GM18951 (cell line): Measurements from ENCODE around the gene IDH3B.
"Not testable (repeated sequence)": the region's sequence is repeated elsewhere in the genome, so short reads cannot be mapped to it uniquely, and the experiment has no call there.

Experiments
- POLR2A ChIP-seq: IDR thresholded peaks from 4 replicates; pipeline ENCODE4 v1.6.1; 2011; ENCODE audit warnings: mild to moderate bottlenecking; ENCODE audit not compliant: insufficient read length, insufficient read depth; ENCODE audit errors: extremely low read depth
- in situ Hi-C: fragments of 300-500 bp; cut with MboI; formaldehyde crosslinking; loops from one replicate; pipeline ENCODE4 v1.12.0; 2022; ENCODE audit warnings: low sequenced_read_pairs, mixed read lengths, inconsistent platforms; ENCODE audit not compliant: unreplicated experiment

IDH3B gene

DNA sequence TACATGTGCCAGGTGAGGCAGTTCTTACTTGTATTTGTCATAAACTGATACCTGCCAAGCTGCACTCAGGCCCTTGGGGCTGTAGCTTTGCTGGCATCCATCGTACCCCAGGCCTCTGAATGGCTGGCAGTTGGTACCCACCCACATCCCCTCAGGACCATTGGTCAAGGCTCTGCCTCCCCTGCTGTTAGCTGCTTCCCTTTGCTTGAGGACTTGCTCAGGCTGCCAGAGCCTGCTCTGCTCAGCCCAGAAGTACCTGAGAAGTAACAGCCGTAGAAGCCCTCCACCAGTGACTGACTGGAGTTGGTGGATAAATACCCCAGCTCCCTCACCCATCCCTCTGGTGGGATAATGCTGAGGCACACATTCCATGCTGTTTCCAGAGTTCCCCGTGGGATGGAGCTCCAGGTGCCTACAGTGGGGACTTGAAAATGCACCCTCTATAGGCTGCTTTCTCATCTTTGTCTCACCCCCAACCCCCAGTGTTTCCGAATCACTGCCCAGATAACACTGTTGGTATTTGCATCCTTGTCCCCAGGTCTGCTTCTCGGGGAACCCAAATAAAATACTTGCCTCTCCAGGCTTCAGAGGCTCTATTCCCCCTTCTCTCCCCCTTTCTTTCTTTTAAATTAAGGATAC is 35.9 kb upstream of the IDH3B start:
- in situ Hi-C loops: no loop called here

DNA sequence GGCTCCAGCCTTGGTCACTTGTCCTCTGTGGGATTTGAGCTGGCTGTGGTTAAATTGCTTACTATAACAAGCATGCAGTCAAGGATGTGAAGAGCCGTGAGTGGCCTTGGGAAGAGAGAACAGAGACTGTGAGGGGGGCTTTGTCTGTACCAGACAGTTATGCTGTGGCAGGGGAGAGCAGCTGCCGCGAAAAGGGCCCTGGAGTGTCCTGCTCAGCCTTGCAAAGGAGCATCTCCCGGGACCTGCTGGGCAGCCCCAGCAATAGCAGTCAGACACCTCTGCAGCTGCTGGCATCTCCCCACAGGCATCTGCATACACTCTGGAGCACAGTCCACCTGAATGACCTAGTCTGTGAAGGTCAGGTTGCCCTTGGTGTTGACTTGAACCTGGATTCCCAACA is 34.9 kb upstream of the IDH3B start:
- TF ChIP-seq POLR2A: no peak
- in situ Hi-C loops: no loop called here

More for the DNA sequence above, 35.9 kb upstream of the IDH3B start:
- no peak for TF ChIP-seq POLR2A

DNA sequence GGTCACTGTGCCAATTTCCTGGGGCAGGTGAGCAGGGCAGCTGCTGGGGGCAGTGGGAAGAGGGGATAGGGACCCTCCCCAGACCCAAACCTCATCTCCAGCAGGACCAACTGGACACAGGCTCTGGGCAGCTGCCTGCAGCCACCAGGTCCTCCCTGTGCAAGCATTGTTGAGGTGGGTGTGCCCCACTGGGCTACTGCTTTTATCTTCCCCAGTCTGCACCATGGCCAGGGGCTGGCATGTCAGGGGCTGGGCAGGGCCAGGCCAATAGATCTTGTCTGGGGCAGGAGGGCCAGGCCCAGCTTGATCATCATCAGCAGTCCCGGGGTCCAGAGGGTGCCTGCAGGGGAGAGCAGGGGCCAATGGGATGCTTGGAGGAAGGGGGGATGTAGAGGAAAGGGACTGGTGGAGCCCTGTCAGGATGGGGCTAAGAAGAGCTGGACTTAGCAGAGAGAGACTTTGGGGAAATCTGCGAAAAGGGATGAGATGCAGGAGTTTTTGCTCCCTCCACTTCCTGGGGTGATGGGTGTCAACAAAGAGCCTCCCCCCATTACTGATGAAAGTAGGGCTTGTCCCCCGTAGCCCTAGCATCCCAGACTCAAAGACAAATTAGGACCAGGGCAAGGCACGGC is 34.3 kb upstream of the IDH3B start:
- in situ Hi-C loops: no loop called here
- TF ChIP-seq POLR2A: no peak

DNA sequence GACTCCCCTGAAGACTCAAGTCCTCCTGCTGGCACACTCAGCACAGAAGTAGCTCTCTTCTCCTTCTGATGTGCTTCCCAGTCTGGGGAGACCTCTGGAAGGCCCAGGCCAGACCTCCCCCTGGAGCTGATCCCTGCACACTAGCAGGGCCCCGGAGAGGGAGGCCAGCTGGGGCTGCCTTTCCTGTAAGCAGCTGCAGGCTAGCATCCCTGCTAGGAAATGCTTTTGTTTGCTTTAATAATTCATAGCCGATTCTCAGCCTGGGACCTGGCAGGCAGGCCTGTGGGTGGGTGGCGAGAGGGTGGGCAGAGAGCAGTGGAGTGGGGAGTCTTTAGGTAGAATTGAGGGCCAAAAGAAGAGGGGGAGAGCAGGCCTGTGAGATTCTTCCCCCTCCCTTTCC is 33.8 kb upstream of the IDH3B start:
- in situ Hi-C loops: no loop called here
- no peak for TF ChIP-seq POLR2A

DNA sequence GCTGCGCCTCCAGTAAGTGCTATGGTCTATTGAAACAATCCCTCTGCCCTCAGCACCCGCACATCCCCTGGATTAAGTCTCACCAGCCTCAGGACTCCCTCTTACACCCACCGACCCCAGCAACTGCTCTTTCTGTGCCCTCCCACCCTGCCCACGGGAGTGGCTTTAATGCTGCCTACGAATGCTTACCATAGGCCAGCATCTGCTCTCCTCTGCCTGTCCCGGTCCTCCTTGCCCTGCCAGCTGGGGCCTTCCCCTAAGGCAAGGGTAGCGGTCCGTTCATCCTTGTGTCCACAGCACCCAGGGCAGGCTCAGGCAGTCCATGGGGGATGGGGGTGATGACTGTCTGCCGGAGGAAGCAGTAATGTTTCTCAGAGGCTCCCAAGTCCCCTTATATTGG is 32.6 kb upstream of the IDH3B start:
- in situ Hi-C loops: no loop called here
- TF ChIP-seq POLR2A: no peak

DNA sequence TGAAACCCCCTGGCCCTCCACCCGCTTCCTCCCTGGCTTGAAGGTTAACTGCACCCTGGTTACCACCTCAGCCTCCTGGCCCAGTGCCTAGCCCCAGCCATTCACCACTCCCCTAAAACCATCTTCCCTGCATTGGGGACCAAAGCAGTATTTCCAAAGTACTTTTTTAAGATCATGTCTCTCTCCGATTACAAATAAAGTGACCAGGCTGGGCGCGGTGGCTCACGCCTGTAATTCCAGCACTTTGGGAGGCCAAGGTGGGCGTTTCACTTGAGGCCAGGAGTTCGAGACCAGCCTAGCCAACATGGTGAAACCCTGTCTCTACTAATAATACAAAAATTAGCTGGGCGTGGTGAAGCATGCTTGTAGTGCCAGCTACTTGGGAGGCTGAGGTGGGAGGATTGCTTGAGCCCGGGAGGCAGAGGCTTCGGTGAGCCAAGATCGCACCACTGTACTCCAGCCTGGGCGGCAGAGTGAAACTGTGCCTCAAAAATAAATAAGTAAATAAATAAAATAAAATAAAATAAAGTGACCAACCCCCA is 32.0 kb upstream of the IDH3B start:
- in situ Hi-C loops: not testable (repeated sequence)

DNA sequence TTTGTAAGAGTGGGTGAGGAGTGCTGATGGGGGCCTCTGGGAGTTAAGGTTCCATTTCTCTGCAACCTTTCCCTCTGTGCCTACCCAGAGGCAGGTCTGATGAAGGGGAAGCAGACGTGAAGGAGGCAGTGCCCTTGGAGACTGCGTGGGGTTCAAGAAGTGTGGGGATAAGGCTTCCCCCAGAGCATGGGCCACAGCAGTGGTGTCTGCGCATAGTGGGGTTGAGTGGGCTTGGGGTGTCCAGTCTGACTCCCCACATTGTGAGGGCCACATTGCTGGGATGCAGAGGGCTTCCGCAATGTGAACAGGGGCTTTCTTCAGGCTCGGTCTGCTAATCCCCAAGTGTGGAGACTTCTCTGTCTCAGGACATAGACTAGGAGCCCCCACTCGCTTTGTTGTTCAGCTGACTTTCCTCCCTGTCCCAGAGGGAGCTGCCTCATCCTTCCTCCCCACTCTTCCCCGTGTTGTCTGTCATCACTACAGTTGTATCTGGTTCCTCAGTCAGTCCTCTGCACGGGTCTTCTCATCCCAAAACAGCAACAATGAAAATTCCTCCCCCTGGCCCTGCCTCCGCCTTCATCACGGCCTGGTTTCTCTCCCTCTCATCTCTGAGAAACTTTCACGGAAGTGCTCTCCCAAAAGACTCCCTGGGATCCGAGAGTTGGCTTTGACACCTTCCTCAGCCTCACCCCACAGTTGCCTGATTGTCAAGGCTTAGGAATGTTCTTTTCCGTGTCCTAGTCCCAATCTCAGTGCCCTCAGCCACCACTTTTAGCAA is 31.4 kb upstream of the IDH3B start:
- in situ Hi-C loops: no loop called here
- TF ChIP-seq POLR2A: no peak

DNA sequence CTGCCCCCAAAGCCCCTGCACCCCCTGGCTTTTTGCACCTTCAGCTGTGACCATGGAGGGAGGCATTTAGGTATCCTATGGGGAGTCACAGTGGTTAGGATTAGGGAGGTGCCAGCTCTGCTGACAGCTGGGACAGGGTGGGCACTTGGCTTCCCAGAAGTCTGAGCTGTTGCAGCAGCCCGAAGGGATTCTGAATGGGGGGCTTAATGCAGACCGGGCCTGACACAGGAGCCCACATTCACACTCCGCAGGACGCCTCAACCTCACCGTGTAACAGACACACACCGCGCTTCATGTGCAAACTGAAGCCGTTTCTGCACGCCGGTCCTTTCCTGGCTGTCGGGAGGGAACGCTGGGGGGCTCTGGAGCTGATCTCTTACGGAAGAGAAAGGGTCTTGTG is 30.5 kb upstream of the IDH3B start:
- TF ChIP-seq POLR2A: no peak
- in situ Hi-C loops: no loop called here

DNA sequence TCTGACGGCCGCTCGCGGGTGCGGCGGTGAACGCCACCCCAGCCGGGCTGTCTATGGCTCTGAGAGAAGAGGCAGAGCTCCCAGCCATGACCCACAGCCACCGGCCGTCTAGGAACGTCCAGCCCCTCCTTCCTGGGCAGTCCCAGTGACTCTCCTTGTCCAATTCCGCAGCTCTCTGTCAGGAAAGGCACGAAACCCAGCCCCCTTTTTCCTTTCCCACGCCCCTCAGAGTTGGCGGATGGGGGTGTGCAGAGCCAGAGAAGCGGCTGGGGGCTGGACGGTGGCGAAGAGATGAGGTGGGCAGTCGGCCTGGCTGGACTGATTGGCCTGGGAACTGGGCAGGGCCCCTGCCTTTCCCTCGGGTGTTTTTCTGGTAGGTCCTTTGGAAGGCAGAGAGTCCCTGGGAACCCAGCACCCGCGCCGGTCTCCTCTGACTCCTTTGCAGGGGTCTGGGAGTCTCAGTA is 30.0 kb upstream of the IDH3B start:
- in situ Hi-C loops: no loop called here
- TF ChIP-seq POLR2A: no peak

DNA sequence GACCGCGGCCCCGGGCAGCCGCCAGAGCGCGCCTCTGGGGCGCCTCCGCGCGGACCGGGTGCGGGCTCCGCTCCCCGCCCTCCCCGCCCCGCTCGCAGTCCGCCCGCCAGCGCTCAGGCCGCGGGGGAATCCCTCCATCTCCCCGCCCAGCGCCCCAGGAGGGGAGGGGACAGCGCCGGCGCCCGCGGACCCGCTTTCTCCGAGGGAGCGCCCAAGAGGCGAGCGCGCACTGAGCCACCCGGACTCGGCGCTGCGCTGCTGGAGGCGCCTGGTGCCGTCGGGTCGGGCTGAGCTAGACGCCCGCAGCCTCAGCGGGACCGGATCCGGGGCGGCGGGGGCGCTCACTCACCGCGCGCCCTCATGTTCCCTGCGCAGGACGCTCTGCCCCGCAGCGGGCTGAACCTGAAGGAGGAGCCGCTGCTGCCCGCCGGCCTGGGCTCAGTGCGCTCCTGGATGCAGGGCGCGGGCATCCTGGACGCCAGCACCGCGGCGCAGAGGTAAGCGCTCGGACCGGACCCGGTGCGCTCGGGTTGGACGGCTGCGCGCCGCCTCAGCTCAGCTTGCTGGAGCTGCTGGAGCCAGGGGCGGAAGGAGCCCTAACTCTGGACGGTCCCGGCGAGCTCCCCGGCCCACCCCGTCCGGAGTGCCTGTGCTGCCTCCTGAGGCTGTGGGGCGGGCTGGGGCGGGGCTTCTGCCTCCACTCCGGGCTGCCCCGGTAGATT is 29.4 kb upstream of the IDH3B start:
- TF ChIP-seq POLR2A: no peak
- in situ Hi-C loops: no loop called here

DNA sequence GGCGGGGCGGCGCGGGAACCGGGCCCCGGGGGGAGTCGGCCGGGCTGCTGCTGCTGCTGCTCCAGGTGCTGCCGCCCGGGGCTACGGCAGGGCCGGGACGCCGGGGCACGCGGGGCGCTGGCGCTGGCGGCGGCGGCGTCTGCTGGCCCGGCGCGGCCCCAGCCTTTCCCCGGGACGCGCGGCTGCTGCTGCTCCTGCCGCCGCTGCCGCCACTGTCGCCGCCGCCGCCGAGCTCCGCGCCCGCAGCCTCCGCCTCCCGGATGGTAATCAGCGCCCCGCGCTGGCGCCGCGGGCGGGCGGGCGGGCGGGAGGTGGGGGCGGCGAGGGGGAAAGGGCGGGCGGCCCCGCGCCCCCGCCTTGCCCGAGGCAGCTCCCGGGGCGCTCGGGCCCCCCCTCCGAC is 28.9 kb upstream of the IDH3B start:
- in situ Hi-C loops: no loop called here
- TF ChIP-seq POLR2A: no peak

DNA sequence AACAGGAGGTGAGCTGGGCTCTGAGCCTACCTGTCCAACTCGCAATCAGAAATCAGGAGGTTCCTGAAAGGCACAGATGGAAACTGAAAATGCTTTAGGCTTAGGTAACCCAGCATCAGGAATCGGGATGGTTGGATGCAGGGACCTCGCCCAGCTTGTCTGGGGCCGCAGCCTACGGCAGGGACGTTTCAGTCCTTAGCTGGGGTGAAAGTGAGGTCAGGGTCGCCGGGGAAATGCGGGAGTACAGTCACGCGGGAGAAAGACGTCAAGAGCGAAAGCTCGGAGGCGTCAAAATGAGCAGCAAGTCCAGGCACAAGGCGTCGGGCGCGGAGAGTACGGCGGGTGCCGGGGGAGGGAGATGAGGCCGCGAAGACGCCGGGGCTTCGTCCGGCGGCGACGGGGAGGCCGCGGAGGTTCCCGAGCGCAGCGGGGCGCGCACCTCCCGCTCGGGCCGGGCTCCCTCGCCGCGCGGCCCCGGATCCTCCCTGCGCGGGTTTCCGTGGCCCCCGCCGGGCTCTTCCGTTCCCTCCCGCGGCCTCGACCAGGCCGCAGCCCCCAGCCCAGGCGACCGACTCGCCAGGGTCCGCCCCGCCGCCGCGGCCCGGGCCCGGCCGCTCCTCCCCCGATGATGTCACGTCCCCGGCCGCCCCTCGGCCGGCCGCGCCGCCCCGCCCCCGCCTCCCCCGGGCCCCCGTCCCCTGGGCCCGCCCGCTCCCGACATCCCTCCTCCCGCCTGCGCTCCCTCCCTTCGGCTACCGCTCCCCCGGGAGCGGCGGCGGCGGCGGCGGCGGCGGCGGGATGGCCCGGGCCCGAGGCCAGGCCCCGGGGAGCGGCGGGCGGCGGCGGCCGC is 28.2 kb upstream of the IDH3B start, which contains the start of gene EBF4:
Gene EBF4 (plus strand): TSS at position 745 of the 850 bp plus-strand sequence. CDS start 866 bp downstream, outside the sequence.
- no peak for TF ChIP-seq POLR2A
- in situ Hi-C loops: no loop called here
